NCI-H1694 treated with DMSO at 0.1 percent for 48 hours (cell line): ENCODE results near the gene CD70.
"Not testable (repeated sequence)": the region's sequence is repeated elsewhere in the genome, so short reads cannot be mapped to it uniquely, and the experiment has no call there.

Experiments
- DNase-seq: peaks from one replicate; lab custom pipeline; 2025; lab: John Stamatoyannopoulos, UW

Gene CD70

DNA sequence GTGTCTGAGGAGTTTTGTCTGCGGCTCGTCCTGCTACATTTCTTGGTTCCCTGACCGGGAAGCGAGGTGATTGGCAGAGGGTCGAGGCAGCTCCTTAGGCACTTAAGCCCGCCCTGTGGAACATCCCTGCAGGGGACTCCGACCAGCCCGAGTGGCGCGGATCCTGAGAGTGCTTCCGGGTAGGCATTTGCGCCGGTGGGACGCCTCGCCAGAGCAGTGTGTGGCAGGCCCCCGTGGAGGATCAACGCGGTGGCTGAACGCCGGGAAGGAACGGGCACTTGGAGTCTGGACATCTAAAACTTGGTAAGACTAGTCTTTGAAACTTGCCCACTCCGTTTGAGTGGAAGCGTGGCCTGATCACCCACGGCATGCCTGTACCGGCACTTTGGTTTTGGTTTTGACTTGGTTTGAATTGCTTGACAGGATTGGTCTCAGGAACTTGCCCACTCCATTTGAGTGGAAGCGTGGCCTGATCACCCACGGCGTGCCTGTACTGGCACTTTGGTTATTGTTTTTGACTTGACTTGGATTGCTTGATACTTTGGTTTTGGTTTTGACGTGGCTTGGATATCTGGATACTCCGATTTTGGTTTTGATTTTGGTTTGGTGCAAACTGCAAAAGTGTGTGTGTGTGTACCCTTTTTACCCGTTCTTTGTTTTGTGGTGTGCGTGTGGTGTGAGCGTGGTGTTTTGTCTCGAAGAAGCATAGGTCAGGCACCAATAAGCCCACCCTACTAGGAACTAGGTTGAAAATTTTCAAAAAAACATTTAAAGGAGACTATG, 6.7 kb upstream of the CD70 start:
- DNase-seq: not testable (repeated sequence)

GRCh38 chr19:6596621-6597020, 5.7 kb upstream of the CD70 start:
- no peak for DNase-seq

GRCh38 chr19:6593651-6594416, 2.9 kb upstream of the CD70 start:
- DNase-seq: no peak

DNA sequence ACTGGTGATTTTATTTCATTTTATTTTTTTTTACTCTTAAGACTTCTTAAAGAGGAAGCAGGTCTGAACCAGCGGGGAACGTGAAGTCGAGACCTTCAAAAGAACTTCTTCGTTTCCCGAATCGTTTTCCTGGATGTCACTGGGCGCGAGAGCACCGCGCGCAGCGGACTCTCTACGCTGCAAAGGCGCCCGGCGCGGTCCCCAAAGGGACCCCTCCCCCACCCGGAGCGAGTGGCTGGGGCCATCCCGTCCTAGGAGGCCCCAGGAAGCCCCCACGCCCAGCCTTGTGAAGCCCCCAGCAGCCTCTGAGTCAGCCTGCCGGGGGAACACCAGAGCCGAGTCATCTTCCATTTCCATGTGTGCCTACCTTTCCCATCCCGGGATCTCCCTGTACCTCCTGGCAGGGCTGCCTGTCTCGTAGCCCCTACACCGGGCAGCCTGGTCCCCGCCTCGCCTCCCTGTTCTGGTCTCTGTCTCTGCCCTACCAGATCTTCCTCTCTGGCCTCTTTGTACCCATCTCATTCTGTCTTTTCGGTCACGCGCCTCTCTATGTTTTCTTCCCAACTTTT, 608 bp downstream of the CD70 start:
- DNase-seq: no peak

DNA sequence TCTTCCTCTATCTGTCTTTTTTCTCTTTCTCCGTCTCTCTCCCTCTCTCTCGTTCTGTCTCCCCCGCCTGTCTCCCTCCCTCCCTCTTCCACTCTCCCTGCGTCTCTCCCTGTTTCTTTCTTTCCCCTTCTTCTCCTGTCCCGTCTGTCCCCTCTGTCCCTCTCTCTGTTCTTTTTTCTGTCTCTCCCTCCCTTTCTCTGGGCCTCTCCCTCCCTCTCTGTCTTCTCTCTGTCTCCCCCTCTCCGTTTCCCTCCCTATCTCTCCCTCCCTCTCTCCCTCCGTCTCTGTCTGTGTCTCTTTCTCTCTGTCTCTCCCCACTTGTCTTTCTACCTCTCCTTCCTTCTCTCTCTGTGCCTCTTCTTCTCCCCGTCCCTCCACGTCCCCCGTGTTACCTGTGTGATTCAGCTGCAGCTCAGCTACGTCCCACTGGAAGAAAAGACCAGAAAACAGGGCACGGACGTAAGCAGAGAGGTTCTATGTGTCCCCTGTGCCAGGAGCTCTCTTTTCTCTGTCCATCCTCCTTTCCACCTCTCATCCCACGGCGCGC, 1.2 kb downstream of the CD70 start:
- no peak for DNase-seq

DNA sequence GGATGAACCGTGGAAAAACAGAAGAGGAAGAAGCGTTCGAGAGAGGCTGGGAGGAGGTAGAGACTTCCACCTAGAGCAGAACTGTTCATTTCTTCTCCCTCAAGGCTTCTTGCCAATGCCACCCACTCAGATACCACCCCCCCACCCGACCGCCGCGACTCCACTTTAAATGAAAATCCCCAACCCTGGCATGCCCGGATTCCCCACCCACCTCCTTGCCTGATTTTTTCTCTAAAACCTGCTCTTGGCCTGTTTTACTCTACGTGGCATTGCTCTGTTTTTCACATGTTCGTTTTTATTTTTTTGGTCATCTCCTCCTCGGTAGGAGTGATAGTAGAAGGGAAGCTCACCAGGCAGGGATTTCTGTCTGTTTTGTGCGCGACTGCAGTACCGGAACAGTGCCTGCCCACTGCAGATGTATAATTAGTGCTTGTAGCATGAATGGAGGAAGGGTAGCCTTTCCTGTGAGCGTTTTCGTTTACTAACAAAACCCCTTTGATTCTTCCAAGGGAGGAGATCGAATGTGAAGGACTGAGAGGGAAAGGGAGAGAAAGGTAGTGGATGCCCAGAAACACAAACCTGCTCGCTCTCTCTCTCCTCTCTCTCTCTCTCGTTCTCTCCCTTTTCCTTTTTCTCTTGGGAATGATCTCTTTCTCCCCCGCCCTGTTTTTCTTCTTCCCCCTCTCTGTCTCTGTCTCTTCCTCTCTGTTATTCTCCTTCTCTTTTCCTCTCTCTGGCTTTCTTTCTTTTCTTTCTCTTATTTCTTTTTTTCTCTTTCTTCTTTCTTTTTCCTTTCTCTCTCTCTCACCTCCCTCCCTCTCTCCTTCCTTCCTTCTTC, 2.2 kb downstream of the CD70 start:
- DNase-seq: no peak

DNA sequence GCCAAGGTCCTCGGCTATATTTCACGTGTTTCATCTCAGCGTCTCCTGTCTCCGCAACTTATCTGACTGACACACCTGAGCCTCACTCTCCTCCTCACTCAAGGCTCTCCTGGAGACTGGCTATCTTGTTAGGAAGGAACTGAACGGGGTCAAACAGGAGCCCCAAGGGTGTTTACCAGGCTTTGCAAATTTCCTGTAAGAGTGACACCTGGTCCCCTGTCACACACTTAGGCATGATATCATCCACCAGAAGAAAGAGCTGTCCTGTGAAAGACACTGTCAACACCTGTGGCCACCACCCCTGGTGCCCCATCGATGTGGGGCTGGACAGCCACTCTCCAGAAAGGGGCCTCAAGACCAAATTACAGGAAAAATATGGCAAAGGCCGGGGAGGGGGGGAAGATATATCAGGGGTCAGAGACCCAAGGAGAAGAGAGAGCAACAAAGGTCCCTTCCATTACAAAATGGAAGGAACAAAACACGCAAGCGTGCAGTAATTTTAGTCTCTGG, 2.9 kb downstream of the CD70 start:
- DNase-seq: no peak

- DNase-seq: no peak
These were observed 3.7 kb downstream of the CD70 start for GRCh38 chr19:6587093-6587820.

- no peak for DNase-seq
These were observed 4.2 kb downstream of the CD70 start for GRCh38 chr19:6586726-6587092.

- no peak for DNase-seq
These were observed 4.9 kb downstream of the CD70 start for GRCh38 chr19:6586056-6586455.

DNA sequence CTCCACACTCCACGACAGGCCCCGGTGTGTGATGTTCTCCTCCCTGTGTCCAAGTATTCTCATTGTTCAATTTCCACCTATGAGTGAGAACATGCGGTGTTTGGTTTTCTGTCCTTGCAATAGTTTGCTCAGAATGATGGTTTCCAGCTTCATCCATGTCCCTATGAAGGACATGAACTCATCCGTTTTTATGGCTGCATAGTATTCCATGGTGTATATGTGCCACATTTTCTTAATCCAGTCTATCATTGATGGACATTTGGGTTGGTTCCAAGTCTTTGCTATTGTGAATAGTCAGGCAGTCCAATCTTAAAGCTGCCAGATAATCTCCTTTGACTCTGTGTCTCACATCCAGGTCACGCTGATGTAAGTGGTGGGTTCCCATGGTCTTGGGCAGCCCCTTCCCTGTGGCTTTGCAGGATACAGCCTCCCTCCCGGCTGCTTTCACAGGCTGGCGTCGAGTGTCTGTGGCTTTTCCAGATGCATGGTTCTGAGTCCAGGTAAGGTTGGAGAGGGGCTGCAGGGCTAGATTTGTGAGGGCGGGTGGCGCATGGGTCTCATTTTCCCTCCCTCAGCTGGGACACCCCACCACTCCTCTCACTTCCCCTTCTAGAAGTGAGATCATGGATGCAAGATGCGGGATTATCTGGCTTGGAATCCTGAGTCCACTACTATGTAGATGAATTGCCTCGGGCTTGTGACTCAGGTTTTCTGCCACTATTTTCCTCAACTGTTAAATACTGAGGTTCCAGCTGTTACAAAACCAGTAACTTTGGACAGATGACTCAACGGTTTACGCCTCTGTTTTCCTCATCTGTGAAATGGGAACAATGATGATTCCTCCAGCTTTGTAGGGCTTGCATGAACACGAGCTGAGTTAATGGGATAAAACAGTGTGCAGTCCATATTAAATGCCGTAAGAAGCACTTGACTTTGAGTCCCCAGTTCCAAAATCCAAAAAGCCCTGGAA, 8.2 kb downstream of the CD70 start:
- not testable (repeated sequence) for DNase-seq

- no peak for DNase-seq
These were observed 10.6 kb downstream of the CD70 start for GRCh38 chr19:6580313-6580712.

DNA sequence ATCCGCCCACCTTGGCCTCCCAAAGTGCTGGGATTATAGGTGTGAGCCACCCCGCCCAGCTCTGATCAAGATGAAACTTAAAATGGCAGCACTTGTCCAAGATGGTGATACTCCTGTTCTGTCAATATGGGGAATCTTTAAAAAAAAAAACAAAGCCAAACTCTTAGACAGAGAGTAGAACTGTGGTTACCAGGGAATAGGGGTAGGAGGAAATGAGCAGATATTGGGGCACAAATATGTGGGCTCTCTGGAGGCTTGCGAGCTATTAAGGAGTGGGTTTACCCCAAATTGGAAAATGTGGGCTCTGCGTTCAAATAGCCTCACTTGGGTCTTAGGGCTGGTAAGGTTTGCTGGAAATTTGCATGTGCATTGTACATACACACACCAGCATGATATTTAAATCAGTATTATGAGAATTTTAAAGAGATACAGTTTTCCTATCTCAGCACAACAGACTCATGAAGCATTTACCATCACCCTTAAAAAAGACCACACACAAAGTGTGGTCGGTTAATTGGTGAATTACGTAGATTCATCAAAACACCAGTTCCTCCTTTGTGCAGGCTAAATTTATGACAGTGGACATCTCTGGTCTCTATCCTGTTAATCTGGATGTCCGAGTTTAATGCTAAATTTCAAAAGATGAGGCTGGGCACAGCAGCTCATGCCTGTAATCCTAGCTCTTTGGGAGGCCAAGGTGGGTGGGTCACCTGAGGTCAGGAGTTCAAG, 11.3 kb downstream of the CD70 start:
- no peak for DNase-seq

DNA sequence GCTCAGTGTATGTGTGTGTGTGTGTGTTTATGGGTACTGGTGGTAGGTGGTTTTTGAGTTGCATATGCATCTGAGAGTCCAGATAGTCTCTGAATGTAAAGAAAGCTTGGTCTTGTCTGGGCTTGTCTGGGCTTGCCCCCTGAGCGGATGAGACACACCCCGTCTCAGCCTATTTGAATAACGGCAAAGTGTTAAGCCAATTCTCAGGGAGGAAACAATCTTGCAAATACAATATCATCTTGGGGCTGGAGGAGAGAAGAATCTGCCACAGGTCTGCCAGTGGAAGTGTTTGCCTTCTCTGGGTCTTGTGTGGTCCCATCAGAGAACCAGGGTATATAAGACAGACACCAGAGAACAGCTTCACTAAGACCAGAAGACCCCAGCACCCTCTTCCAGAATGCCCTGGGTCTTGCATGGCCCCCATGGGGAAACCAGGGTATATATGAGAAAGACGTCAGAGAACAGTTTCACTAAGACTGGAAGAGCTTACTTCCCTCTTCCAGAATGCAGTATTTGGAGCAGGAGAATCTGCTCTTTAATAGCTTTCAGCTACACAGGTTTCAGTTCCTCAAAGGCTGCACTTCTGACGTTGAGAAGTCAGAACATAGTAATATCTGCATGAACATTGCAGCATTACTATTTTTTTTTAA, 13.3 kb downstream of the CD70 start:
- DNase-seq: no peak

DNA sequence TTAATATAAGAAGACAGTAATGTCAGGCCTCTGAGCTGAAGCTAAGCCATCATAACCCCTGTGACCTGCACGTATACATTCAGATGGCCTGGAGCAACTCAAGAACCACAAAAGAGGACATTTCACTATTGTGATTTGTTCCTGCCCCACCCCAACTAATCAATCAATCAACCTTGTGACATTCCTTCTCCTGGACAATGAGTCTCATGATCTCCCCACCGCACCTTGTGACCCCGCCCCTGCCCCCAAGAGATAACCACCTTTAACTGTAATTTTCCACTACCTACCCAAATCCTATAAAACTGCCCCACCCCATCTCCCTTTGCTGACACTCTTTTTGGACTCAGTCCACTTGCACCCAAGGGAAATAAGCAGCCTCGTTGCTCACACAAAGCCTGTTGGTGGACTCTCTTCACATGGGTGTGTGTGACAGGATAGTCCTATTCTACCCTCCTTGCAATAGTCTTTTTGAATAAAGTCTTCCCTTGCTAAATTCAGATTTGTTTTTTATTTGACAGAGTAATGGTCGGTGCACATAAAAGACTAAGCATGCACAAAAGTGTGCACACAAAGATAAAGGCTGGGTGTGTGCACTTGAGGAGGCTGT, 14.0 kb downstream of the CD70 start:
- DNase-seq: no peak

DNA sequence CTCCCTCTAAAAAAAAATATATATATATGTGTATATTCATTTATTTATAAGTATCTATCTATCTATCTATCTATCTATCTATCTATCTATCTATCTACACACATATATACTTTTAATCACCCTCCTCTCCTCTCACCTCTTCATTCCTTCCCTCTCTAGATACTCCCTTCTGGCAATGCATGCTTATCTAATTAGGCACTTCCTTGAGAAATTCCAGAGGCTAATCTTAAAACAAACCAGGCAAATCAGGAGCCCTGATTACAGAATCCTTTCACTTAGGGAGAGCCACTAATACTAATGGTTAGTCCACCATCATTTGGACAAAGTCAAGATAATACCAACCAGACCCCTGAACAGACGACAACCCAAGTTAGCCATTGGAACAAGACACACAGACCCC, 17.6 kb downstream of the CD70 start:
- no peak for DNase-seq

- no peak for DNase-seq
These were observed 18.7 kb downstream of the CD70 start for GRCh38 chr19:6572217-6572616.

- no peak for DNase-seq
These were observed 19.8 kb downstream of the CD70 start for GRCh38 chr19:6571167-6571566.
